Jurkat, Clone E6-1 (cell line): ENCODE results near the gene SEMA6A.

Experiments
- DNase-seq: peaks from one replicate; pipeline ENCODE4 v3.0.0-alpha.2; 2011; ENCODE audit warnings: low read depth, low spot score
- H3K4me3 ChIP-seq: 2 replicates; pipeline ENCODE4 v1.5.1; 2011; ENCODE audit warnings: mild to moderate bottlenecking, low read length, control low read depth, moderate library complexity

SEMA6A gene

DNA sequence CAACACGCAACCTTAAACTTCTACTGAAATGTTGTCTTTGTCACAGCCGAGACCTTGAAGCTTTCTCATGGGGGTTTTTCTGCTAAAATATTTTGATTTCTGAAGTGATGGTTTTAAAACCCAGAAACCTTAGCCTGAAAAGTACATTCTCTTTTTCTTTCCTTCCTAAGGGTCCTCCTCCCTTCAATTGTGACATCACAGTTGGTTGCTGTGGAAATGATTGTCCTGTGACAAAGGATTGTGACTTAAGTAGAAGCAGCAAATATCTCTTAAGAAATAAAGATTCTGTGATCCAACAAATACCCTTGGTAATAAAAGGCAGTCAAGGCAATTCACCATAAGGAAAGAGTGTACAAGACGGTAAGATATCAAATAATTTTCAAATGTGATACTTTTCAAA, 125.2 kb downstream of the SEMA6A start:
- no peak overlapping the region for H3K4me3 ChIP-seq

DNA sequence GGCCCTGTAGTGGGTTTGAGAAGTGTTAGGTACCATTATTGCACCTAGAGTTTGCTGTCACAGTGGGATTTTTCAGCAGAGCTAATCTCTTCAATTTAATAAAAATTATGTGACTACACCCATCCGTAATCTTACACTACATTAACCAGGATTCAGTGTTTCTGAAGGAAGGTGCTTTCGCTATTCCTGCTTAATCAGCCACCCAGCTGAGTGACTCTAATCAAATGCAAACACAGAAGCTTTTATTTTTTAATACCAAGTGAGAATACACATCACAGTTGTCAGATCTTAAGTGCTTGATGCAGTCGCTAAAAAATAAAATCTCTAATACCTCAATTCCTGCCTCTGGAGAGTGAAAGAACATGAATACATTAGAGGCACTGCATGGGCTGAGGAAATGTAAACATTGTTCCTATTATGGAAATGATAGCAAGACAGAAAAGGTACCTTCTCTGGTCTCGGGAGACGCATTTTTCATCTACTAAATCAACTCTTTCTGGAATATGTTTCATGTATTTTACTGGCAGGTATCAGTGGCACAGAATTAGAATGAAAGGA, 125.7 kb downstream of the SEMA6A start:
- no peak overlapping the region for H3K4me3 ChIP-seq

More for the DNA sequence above, 125.2 kb downstream of the SEMA6A start:
- DNase-seq, result no peak

DNA sequence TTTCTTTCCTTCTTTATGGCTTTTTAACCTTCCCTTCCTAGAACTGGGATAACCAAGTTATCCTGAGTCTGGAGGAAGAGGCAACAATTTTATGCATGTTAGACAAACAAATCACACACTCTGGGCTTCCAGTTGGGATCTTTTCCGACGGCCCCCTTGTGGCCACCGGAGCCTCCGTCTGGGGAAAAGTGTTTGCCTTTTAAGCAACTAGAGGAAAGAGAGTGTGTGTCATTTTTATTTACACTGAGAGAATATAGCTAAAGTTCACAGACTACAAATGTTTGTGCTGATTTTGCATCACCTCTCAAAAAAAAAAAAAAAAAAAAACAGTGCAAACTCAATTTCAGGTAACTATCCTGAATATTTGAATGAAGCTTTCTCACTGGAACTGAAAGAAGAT, 126.2 kb downstream of the SEMA6A start:
- H3K4me3 ChIP-seq, result no peak overlapping the region
- no peak for DNase-seq

More for the DNA sequence above, 125.7 kb downstream of the SEMA6A start:
- DNase-seq, result no peak

DNA sequence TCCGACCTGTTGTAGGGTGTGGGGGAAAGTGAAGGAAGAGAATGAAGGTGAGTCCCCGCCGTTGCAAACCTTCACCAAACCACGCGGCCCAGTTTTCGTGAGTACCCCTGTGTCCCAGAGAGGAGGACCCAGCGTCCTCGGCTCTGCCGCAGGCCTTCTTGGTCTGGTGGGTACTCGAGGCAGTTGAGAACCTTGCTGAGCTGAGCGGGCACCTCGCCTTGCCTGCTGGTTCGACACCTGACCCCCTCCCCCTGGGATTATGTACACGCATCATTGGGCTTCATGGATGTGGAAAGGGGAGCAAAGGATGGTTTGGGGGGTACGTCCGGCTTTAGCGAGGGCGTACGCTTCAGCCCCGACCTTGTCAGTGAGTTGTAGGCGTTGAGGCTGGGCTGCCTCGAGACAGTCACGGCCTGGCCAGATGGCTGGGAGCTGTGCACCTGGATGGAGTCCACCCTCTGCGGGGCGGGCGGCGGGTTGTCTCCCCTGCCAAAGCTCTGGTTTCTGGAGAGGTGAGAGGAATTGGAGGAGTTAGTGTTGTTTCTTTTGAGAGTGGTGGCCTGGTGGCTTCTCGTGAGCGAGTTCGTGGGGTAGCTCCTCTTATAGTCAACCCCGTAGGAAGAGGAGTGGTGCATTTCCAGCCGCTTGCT, 128.1 kb downstream of the SEMA6A start:
- DNase-seq, result no peak
- no peak overlapping the region for H3K4me3 ChIP-seq

DNA sequence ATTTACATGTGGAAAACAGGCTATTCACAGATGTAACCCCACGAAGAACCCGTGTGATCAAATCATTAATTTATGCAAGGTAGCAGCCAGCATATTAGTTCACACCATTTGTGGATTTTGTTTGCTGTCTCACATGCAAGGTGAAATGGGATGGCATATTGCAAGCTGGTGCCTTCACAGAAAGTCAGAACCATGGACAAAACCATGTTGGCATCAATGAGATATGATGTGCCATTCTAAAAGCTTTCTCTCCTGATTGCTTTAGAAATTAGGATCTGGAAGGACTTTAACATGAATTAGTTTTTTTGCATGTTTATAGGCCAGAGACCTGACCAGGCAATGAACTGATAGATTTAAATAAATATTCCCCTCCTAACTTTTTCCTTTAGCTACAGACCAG, 129.3 kb downstream of the SEMA6A start:
- no peak for DNase-seq
- no peak overlapping the region for H3K4me3 ChIP-seq

DNA sequence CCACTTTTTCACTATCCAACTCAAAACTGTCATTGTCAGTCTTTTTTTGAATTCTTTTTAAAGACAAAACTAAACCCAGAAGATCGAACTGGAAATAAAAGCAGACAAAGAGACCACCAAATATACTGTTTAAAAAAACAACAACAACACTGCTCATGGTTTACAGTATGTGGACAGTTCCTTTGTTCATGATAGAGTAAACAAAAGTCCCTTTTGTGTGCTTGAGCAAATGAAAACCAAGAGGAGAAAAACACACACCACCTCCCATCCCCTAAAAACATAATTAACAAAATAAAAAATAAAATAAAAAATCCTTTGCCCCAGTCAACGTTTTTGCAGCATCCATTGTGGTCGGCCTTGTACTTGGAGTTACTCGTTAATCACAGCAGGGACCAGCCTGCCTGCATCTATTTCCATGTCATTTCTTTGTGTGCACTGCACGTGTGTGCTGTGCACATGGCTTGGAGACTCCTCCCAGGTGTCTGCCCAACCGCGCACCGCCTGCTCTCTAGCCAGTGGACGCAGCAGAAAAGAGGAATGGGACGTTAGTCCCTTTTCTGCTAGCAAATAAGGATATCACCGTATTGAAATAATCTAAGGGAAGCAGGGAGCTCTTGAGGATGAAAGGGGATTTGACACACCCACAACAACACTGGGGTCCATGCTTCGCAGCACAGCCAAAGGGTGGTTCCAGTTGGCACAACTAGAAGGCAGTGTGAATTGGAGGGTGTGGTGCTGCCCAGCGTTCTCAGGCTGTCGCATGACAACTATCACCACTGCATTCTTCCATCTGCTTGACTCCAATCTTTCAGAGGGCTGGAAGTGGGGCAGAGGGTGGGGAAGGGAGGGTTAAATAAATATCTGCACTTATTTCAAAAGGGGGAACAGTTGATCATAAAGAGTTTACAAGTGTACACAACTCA, 130.0 kb downstream of the SEMA6A start:
- DNase-seq, result no peak
- H3K4me3 ChIP-seq, result no peak overlapping the region

- no peak for DNase-seq
- H3K4me3 ChIP-seq, result no peak overlapping the region
These were observed 131.6 kb downstream of the SEMA6A start for GRCh38 chr5:116442931-116443551.

GRCh38 chr5:116442095-116442534, 132.5 kb downstream of the SEMA6A start:
- H3K4me3 ChIP-seq, result no peak overlapping the region
- DNase-seq, result no peak

DNA sequence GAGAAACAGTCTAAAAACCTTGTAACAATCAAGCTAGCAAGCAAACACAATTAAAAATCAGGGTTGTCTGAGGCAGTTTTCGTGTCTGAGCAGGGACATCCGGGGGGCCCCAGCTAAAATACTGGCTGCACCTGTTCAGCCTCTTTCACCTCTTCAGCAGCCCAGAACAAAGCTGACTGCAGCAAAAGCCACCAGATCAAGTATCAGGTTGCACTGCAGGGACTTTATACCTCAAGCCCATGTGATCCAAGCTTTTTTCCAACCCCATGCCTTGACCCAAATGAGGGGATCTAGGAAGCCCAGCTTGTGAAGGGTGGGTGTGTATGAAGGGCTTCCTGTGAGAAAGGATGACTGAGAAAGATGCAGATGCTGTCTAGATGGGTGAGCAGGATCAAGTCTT, 133.4 kb downstream of the SEMA6A start:
- no peak for DNase-seq
- H3K4me3 ChIP-seq, result no peak overlapping the region

DNA sequence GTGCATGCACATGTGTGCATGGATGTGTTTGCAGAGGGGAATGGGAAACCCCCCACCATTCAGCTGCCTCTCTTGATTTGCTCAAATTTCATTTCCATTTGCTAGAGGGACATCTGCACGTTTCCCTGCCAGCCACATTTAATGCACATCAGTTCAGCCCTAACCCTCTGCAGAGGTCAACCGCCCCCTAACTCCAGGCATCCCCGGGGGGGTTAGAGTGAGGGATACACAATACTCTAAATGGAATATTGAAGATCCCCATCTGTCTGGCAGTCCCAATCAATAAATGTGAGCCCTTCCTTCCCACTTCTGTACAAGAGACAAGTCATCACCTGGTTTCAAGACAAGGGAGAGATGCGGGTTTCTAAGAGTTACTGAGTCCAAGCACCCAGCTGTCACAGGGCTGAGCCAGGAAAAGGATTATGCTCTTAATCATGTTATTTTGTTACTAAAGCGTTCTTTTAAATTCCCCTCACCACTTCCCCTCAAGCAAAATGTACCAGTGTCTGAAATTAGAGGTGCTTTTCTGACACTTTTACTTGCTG, 134.1 kb downstream of the SEMA6A start:
- no peak for DNase-seq
- H3K4me3 ChIP-seq, result no peak overlapping the region

GRCh38 chr5:116439905-116440304, 134.7 kb downstream of the SEMA6A start:
- no peak overlapping the region for H3K4me3 ChIP-seq
- no peak for DNase-seq

DNA sequence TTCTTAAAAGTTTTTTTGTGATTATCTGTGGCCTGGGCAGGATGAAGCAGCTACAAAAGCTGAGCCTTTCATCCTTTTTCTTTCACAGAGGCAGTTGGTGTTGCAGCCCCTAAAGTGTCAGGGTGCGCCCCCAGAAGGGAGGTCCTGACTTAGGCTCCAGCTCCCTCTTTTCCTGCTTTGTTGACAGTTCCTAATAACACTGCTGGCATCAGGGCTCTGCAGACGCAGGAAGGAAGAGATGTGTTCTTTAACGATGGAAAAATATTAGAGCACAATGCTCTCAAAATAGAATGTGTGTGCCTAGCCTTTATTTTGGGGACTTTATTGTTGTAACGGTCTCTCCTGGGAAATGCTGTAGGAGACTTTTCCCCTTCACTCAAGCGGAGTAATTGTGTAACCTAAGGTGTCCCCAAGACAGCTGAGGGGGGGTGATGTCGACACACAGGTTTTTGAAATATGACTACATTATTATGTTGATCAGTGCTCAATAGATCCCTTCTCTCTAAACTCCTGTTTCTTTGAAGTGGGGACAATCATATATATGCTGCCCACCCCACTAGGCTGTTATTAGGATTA, 135.6 kb downstream of the SEMA6A start:
- DNase-seq, result no peak
- H3K4me3 ChIP-seq, result no peak overlapping the region

GRCh38 chr5:116437922-116438578, 136.6 kb downstream of the SEMA6A start:
- DNase-seq, result no peak
- H3K4me3 ChIP-seq, result no peak overlapping the region

GRCh38 chr5:116437351-116437705, 137.3 kb downstream of the SEMA6A start:
- DNase-seq, result no peak
- H3K4me3 ChIP-seq, result no peak overlapping the region

DNA sequence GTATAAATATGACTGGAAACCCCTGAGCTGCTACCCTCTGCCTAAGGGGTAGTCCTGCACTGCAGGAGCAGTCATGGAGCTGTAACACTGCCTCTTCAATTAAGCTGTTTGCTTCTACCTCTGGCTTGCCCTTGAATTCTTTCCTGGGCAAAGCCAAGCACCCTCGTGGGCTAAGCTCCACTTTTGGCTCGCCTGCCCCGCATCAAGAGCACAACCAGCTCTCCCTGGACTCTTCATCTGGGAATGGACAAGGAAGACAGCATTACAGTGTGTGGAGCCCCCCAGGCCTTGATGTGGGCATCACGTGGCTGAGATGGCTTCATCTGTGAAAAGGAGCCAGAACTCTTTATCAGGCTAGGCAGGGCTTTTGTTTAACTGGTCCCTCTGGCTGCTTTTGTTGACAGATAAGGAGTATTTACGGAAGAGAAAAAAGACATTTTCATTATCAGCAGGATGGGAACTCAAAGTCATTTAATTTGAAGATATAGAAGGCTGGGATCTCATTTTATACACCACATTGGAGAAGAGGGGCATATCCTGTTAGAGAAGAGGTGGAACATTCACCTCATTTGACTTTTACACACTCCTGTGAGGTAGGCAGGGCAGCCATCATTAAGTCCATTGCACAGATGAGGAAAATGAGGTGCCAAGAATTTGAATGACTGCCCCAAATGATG, 137.8 kb downstream of the SEMA6A start:
- no peak overlapping the region for H3K4me3 ChIP-seq
- no peak for DNase-seq

DNA sequence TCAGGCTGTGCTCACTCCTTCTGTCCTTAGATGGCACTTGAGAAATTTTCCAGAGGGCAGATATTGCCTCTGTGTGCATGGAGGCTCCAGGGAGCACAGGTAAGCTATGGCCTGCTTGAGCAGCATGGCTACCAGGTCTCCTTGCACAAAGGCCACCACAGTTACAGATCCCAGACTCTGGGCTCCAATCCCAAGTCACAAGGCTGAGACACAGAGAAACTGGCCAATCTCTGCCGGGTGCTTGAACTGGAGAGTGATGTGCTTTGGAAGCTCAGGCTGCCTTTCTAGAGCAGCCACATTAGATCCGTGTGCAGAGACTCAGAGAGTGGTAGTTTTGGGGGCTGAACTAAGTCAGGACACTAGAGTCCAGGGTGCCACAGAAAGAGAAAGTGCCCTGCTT, 145.7 kb downstream of the SEMA6A start:
- no peak overlapping the region for H3K4me3 ChIP-seq
- DNase-seq, result no peak

DNA sequence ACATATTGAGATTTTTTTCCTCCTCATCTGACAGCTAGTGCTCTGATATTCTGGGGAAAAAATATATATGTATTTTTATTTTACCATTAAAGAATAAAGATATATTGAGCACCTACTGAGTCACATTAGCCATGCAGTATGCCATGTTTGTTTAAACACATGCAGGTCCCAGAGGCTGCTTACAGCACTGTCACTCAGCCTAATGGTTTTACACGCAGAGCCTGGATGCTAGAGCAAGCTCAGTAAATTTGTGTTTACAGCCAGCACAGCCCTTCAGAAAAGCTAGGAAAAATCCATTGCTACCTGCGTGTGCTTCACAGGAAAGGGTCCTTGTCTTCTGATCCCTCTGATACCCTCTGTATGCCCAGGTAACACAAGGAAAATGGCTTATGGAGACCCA, 146.2 kb downstream of the SEMA6A start:
- H3K4me3 ChIP-seq, result no peak overlapping the region
- DNase-seq, result no peak

DNA sequence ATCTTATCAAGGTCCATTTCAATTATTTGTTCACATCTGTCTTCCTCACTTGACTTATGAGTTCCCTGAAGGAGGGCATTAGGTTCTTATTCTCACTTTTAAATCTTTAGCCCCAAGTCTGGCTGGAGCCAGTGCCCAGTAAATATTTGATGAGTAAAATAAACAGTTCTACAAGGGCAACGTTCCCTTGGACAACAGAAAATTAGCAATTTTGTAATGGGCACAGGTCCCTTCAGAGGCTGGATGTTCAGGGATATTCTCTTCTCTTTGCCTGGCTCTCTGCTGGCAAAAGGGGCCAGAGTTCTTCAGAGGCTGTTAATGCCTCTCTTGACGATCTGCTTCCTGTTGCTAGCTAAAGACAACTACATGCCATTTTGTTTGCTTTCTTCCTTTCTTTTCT, 149.7 kb downstream of the SEMA6A start:
- H3K4me3 ChIP-seq, result no peak overlapping the region
- no peak for DNase-seq
